GM19372 (cell line): ENCODE results near the gene PAEP.
"Not testable (repeated sequence)": the region's sequence is repeated elsewhere in the genome, so short reads cannot be mapped to it uniquely, and the experiment has no call there.

Source experiments
- ATAC-seq: cut with Tn5 transposase; IDR thresholded peaks from one replicate; pipeline ENCODE4 v1.9.1; 2021; ENCODE audit warnings: mild to moderate bottlenecking, low read depth, moderate library complexity; ENCODE audit not compliant: unreplicated experiment

PAEP gene

DNA sequence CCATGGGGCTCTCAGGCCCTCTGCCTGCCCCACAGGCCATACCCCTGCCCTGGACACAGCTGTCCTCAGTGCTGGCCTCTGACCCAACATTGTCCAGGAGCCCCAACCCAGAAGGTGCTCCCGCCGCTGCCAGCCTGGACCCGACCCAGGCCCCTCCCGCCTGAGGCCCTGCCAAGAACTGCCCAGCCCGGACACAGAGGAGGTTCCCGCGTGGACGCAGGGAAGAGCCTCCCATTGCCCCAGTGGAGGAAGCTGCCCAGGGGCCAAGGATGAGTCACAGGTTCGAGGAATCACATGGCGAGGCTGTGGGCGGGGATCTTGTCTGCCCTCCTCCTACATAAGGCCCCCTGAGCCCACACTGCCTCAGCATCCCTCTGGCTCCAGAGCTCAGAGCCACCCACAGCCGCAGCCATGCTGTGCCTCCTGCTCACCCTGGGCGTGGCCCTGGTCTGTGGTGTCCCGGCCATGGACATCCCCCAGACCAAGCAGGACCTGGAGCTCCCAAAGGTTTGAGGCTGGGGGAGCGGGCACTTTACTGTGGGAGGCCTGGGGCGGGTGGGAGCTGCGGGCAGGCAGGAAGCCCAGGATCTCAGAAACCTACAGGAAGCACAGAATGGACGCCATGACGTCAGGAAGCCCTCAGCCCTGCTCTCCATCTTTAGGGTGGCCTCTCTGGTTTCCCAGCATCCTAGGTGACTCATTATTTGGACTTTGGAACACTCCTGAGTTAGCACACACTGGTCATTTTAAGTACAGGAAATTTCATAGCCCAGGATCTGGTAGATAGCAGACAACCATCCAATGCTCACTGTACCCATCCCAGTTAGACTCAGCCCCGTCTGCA is at the start of gene PAEP:
PAEP (plus strand) TSS at position 366 of the 844 bp plus-strand sequence.
- ATAC-seq: no peak

DNA sequence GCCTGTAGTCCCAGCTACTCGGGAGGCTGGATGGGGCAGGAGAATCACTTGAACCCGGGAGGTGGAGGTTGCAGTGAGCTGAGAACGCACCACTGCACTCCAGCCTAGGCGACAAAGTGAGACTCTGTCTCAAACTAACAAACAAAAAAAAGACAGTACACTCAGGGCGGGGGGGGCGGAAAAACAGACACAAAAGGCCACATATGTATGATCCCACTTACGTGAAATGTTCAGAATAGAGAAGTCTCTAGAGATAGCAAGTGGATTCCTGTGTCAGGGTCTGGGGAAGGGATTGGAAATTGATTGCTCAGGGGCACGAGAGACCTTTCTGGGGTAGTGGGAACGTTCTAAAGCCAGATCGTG is 49.3 kb upstream of the PAEP start:
- ATAC-seq: no peak

DNA sequence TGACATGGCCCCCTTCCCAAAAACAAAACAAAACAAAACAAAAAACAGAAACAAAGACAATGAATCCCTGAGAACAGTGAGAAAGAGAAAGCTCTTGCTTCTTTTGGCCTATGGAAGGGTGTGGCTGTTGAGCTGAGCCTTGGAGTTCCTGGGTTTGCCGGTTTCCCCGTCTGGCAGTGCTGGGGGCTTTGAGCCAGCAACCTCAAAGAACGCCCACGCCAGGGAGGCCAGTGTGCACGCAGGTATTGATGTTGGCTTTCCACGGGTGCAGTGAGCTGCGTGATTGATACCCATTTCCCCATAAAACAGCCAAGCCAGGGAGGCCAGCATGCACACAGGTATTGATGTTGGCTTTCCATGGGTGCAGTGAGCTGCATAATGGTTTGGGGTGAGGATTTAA is 48.7 kb upstream of the PAEP start:
- ATAC-seq: no peak

DNA sequence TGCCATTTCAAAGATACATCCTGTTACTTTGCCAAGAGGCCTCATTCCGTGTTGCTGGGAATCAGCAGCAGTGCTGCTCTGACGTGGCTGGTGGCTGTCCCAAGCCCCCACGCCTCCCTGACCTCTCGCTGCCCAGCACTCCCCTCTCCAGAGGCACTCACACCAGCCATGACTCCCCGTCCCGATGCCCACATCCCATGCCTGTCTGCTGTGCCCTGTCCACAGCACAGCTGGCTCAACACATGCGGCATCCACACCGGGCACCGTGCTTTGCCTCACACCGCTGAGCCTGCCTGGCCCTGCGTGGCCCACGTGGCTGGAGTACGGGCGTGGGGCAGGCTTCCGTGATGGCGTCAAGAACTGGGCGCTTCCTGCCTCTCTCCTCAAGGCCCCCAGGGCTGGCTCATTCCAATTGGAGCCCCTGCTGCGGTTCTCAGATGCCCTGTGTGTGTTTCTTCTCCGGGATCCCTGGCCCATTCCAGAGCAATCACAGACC is 48.2 kb upstream of the PAEP start:
- no peak for ATAC-seq

DNA sequence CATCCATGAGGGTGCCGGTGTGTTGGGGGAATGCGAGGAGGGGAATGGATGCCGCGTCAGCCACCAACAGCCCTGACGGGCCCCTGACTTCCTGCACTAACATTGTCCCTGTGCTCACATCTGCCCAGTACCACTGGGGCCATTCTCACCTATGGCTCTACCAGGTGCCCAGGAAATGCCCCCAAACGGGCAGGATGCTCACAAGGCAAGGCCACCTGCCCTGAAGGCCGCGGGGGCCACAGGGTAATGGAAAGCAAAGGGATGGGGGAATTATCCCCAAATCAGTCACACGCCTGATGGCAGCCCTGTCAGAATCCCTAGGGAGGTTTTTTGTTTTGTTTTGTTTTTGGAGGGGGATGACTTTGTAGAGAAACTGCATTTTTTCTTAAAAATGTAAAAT is 47.6 kb upstream of the PAEP start:
- not testable (repeated sequence) for ATAC-seq

DNA sequence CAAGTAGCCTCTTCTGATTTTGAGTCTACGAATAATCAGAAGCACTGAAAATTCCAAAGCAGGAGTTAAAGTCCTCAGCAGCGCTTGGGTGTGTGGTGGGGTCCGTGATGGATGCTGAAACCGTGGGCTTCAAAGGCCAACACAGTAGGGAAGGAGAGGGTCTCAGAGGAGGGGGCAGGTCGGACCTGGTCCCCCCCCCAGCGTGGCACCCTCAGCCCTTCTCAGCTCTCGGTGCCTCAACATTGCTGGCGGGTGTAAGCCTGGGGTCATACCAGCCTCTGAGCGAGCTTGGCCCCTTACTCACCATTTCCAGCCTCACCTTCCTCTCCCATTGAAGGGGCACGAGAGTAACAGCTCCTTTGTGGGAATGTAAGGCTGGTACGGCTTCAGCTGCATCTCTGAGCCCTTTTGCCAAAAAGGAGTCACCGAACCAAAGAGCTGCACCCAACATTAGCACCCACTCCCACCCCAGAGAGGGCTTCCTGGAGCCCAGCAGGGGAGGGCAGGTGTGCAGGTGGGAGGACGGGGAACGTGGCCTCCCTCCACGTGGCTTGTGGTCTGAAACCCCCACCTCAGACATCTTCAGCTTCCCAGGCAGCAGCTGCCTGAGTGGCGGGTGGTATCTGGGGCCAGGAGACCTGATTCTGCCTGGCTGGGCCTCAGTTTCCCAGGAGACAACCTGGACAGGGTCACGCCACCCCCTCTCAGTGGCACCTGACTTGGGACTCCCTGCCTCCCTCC is 47.0 kb upstream of the PAEP start:
- no peak for ATAC-seq

DNA sequence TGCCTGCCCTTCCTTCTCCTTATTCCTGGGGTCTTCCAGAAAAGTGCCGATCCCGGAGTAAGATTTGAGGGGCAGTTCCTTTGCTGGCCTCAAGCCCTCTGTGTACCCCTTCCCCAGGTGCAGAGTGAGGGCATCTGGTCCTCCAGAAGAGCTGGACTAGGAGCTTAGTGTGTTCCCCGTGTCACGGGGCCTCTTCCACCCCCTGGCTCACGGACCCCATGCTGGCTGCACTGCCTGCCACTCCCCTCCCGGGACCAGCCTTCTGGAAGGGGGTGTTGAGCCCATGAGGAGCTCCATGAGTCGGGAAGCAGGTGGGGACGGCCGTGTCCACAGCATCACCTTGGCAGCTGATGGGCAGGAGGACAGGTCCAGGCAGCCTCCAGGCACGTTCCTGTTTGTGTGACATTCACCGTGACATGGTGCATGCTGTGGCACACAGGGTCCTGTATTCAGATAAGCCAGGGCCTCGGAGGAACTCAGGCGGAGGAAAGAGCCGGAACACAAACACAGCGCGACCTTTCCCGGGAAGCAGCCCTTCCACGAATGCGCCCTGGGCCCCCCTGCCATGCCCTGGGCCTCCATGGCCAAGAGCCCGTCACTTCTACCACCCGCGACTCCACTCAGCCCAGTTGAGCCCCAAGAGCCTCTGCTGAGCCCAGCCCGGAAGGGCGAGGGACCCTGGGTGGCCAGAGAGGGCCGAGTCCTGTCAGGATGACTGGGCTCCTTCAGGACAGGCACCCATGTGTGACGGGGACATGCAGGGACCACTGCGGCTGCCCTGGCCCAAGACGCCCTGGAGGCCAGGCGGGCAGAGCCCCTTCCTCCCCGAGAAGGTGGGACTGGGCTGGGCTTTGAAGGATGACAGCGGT is 46.2 kb upstream of the PAEP start:
- ATAC-seq: no peak

DNA sequence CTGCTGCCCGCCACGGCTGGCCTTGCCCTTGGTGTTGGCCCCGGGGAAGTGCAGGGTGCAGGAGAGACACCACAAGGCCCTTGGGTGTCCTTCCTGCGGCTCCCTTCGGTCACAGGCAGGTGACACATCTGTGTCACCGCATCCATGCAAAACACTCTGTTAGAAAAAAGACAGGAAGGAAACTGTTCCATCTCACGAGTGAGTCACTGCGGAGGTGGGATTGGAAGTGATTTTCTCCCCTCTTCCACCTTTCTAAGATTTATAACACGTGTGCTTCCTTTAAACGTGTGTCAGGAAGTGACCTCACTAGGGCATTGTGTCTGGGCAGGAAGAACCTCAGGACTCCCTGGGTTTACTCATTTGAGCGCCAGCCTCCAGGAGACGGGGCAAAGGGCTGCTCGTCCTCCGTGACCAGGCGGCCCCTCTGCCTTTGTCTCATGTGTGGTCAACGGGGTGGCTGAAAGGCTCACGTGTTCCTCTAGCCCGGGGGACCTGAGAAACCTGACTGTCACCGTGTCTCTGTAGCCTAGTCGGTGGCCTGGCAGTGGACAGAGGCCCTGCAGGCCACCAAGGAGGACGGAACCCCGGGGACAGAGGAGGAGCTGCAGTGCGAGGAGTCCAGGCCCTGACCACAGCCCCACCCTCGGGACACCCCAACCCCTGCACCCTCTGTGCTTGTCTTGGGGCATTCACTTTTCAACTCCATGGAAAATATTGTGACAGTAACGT is 45.3 kb upstream of the PAEP start:
- no peak for ATAC-seq

DNA sequence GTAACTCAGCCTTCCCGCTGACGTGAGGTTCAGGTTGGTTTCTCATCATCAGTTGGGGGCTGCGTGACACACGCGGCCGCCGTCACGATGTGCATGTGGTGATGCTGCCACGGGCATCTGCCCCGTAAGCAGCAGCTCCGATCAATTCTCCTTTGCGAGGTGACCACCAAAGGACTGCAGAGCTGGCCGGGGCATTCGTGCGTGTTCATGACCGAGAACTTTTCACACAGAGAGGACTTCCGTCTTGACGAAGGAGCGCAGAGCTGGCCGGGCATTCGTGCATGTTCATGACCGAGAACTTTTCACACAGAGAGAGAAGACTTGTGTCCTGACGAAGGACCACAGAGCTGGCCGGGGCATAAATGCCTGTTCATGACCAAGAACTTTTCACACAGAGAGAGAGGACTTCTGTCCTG is 44.1 kb upstream of the PAEP start:
- no peak for ATAC-seq

DNA sequence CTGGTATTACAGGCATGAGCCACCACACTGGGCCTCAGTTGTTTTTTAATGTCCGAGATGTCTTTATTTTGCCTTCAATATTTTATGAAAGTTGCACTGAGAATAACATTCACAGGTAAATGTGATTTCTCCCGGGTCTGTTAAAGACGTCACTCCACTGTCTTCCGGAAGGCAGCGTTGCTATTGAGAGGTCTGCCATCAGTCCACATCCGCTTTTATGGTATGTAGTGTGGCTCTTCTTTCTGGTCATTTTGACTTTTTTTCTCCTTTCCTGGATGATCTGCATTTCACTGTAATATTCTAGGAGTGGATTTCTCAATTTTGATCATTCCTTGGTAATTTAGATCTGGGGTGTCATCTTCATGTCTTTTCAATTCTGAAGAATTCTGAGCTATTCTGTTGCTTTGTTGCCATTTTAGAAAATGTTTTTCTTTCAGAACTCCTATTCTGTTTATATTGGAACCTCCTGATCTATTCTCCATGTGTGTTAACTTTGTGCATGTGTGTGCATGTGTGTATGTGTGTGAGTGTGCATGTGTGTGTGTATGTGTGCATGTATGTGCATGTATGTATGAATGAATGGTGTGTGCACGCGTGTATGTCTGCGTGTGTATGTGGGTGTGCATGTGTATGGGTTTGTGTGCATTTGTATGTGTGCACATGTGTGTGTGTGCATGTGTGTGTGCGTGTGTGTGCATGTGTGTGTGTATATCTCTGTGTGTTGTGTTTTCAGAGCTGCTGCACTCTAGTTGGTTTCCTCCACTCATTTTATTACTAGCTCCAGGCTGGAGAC is 42.2 kb upstream of the PAEP start:
- ATAC-seq: no peak

DNA sequence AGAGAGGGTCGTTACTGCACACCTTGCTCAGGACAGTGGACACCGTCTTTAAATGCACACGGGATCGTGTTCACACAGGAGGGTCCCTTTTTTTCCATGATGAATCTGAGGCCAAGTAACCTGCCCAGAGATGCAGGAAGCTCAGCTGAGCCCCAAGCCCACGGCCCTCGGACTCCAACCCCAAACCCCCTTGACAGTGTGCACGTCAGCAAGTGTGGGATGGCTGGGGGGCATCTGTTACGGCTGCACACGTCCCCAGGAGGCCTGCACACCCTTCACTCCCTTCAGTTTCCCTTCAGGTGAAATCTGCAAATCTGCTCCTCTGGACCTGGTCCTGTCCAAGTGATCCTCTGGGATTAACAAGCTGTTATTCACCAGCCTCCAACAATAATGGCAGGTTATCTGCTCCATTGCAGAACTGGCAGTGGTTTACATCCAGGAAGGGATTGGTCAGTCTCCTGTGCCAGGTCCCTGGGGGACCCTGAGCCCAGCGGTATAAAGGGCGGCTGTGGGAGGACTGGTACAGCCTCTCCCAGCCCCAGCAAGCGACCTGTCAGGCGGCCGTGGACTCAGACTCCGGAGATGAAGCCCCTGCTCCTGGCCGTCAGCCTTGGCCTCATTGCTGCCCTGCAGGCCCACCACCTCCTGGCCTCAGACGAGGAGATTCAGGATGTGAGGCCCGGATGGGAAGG is 40.5 kb upstream of the PAEP start, which contains the start of gene LCN1:
LCN1 (plus strand) TSS at position 525 of the 692 bp plus-strand sequence; CDS start at position 583, 58 bp downstream.
- no peak for ATAC-seq

DNA sequence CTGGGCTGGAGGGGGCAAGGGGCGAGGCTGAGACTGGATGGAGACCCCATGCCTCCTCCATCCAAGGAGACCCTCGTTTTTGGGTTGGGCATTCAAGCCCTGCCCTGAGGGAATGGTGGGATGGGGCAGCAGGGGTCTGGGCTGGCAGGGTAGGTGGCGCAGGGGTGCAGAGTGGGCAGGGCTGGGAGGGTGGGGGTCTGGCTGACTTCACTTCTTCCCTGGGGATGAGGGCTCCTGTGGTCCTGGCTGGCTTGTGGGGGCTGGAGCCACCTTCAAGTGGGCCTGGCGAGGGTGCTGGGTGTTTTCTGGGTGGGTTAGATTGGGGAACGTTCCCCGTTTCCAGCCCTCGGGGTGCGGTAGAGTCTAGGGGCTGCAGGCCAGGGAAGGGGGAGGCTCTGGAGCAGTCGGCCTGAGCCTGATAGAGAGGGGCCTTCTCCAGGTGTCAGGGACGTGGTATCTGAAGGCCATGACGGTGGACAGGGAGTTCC is 39.9 kb upstream of the PAEP start:
- ATAC-seq: no peak

DNA sequence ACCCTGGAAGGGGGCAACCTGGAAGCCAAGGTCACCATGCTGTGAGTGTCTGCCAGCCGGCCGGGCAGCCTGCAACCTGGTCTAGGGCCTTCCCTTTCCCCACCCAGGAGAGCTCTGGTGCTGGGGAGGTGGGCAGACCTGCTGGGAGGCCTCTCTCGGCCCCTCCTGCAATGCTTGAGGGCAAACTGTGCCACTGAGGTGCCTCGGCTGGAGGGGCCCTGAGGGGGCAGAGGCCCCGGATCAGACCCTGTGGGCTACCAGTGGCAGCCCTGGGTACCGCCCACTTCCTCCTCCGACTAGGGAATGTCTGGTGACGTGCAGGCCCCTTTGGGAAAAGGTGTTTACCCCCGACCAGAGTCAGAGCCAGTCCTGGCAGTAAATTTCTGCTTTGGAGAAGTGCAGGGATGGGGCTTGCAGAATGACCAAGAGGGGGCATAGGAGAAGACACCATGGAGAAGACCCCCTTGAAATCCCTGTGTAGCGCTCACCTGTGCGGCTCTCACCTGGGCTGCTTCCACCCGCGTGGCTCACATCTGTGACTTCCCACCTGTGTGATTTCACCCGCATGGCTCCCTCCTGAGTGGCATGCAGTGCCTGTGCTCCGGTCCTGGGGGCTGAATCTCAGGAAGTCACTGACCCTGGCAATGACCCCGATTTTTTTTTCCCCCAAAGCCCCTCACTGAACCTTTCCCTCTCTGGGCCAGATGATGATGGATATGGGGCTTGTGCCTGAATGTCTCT is 39.2 kb upstream of the PAEP start:
- no peak for ATAC-seq

DNA sequence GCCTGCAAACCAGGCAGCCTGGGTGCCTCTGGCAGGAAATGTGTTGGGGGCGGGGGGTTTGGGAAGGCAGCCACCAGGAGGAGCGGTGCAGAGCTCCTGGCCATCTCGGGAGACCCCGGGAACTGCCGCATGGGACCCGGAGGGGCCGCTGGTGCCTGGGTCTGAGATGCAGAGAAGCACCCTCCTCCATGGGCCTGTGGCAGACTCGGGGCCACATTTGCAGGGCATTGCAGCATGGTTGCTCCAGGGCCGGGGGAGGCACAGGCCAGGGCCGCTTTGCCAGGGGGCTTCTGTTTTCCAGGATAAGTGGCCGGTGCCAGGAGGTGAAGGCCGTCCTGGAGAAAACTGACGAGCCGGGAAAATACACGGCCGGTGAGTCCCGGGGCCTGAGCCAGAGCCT is 38.6 kb upstream of the PAEP start:
- no peak for ATAC-seq

DNA sequence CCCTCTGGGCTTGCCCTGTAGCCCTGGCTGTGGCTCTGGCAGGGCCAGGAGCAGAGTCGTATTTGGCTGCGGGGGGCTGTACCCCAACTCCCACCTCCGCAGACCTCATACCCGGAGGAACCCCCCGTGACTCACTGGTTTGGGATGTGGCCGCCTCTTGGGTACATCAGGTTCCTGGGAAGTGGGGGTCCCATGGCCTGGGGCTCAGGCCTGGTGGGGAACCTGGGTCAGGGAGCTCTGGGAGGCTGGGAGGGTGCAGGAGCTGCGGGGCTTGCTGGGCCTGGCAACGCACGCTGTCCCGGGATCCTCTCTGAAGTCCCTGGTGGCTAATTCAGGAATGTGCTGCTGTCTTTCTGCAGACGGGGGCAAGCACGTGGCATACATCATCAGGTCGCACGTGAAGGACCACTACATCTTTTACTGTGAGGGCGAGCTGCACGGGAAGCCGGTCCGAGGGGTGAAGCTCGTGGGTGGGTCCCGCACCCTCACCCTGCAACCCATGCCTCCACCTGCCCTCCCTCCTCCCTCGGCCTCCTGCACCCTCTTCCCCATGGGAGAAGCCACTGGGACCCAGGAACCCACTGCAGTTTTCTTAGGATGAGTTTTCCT is 37.9 kb upstream of the PAEP start:
- ATAC-seq: no peak

DNA sequence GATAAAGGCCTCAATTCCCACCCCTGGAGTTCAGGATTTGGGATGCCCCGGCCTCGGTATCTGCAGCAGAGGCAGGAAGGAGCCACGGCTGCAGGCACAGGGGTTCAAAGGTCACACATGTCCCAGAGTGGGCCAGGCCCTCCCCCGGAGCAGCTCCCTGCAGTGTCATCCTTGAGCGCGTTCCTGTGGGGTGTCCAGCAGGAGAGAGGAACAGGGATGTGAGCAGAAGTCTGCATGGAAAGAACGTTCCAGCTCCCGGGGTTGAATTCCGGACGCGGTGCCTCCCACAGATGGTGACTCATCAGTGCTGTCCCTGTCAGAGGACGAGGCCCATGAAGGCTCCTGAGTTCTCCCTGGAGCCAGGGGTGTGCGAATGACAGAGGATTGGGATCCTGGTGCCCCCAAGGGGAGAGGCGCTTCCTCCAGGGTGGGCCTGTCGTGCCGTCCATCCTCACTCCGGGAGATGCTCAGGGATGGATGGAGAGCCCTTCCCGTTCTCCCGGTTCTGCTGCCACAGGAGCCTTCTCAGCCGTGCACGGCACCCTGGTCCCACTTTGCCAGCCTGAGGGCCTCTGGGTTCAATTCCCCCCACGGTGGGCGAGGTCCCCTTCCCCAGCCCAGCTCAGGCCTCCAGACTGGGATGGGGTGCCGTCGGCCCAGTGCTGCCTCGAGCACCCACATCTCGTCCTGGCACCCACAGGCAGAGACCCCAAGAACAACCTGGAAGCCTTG is 37.3 kb upstream of the PAEP start:
- no peak for ATAC-seq
